ENCODE measurements around the gene ATM.

Gene ATM

GRCh38 chr11:108222574-108223347 lies at the start of gene ATM, which contains the start of gene NPAT:
Gene ATM (plus strand): TSS chr11:108223067. CDS start chr11:108227625, 4,558 bp downstream.
Gene NPAT (minus strand): TSS chr11:108222638. CDS start chr11:108222536, 102 bp downstream.
- DNase-seq (ENCODE audit: low read depth), result peak; percentile 96

- DNase-seq (ENCODE audit: low read depth), result no peak
Measured at GRCh38 chr11:108177570-108177969, 45.3 kb upstream of the ATM start.

- DNase-seq (ENCODE audit: low read depth), result no peak
Measured at GRCh38 chr11:108193725-108194124, 29.1 kb upstream of the ATM start.

- no peak for DNase-seq (ENCODE audit: low read depth)
Measured at GRCh38 chr11:108196901-108197300, 26.0 kb upstream of the ATM start.

- no peak for DNase-seq (ENCODE audit: low read depth)
Measured at GRCh38 chr11:108197351-108197750, 25.5 kb upstream of the ATM start.

- no peak for DNase-seq (ENCODE audit: low read depth)
Measured at GRCh38 chr11:108198833-108199232, 24.0 kb upstream of the ATM start.

GRCh38 chr11:108199446-108200321 lies 23.2 kb upstream of the ATM start:
- DNase-seq (ENCODE audit: low read depth), result no peak

GRCh38 chr11:108203075-108203474 lies 19.8 kb upstream of the ATM start:
- DNase-seq (ENCODE audit: low read depth), result no peak

GRCh38 chr11:108204376-108204775 lies 18.5 kb upstream of the ATM start:
- no peak for DNase-seq (ENCODE audit: low read depth)

GRCh38 chr11:108204929-108205499 lies 17.9 kb upstream of the ATM start:
- DNase-seq (ENCODE audit: low read depth), result no peak

- no peak for DNase-seq (ENCODE audit: low read depth)
Measured at GRCh38 chr11:108206171-108206570, 16.7 kb upstream of the ATM start.

GRCh38 chr11:108206969-108207682 lies 15.7 kb upstream of the ATM start:
- no peak for DNase-seq (ENCODE audit: low read depth)

- no peak for DNase-seq (ENCODE audit: low read depth)
Measured at GRCh38 chr11:108207683-108208060, 15.2 kb upstream of the ATM start.

- no peak for DNase-seq (ENCODE audit: low read depth)
Measured at GRCh38 chr11:108210441-108210840, 12.4 kb upstream of the ATM start.

GRCh38 chr11:108213784-108214183 lies 9.1 kb upstream of the ATM start:
- no peak for DNase-seq (ENCODE audit: low read depth)

- no peak for DNase-seq (ENCODE audit: low read depth)
Measured at GRCh38 chr11:108216988-108217387, 5.9 kb upstream of the ATM start.

GRCh38 chr11:108218455-108218854 lies 4.4 kb upstream of the ATM start:
- no peak for DNase-seq (ENCODE audit: low read depth)

GRCh38 chr11:108218912-108219783 lies 3.7 kb upstream of the ATM start:
- no peak for DNase-seq (ENCODE audit: low read depth)

- DNase-seq (ENCODE audit: low read depth), result no peak
Measured at GRCh38 chr11:108220721-108221336, 2.0 kb upstream of the ATM start.

- DNase-seq (ENCODE audit: low read depth), result no peak
Measured at GRCh38 chr11:108221371-108221770, 1.5 kb upstream of the ATM start.
